H9 (cell line): ENCODE measurements around the gene TAF5L. TPM values are rescaled to one million over a fixed set of nuclear protein-coding genes. Genes with fewer than 3 reads are reported as not detected.

Experiments used
- DNase-seq: peaks from one replicate; pipeline ENCODE4 v3.0.0-alpha.2; 2017
- H2AFZ ChIP-seq: one replicate; pipeline ENCODE4 v1.6.1; 2013; ENCODE audit warnings: mild to moderate bottlenecking, low read length, control low read depth, moderate library complexity
- H2AK5ac ChIP-seq: 2 replicates; pipeline ENCODE4 v1.6.1; 2013; ENCODE audit warnings: low read length, control low read depth, mixed read lengths; ENCODE audit not compliant: insufficient read length
- H2BK120ac ChIP-seq: one replicate; pipeline ENCODE4 v1.6.1; 2013; ENCODE audit warnings: low read depth, mild to moderate bottlenecking, low read length, control low read depth, inconsistent platforms; ENCODE audit not compliant: poor library complexity, severe bottlenecking
- H2BK12ac ChIP-seq: 2 replicates; pipeline ENCODE4 v1.6.1; 2013; ENCODE audit warnings: low read length, control low read depth, mixed read lengths, low read depth; ENCODE audit not compliant: insufficient read length
- H2BK15ac ChIP-seq: 2 replicates; pipeline ENCODE4 v1.6.1; 2013; ENCODE audit warnings: low read depth, low read length, control low read depth
- H2BK20ac ChIP-seq: one replicate; pipeline ENCODE4 v1.6.1; 2013; ENCODE audit warnings: low read depth, mild to moderate bottlenecking, low read length, control low read depth, inconsistent platforms; ENCODE audit not compliant: poor library complexity, severe bottlenecking
- H2BK5ac ChIP-seq: 2 replicates; pipeline ENCODE4 v1.6.1; 2013; ENCODE audit warnings: low read length, control low read depth, mixed read lengths; ENCODE audit not compliant: insufficient read length
- H3K14ac ChIP-seq: 2 replicates; pipeline ENCODE4 v1.6.1; 2013; ENCODE audit warnings: low read length, control low read depth; ENCODE audit not compliant: insufficient read depth
- H3K18ac ChIP-seq: 2 replicates; pipeline ENCODE4 v1.6.1; 2013; ENCODE audit warnings: low read depth, mild to moderate bottlenecking, mixed read lengths, low read length, control low read depth; ENCODE audit not compliant: insufficient read length
- H3K23ac ChIP-seq: 2 replicates; pipeline ENCODE4 v1.6.1; 2013; ENCODE audit warnings: low read length, control low read depth, mixed read lengths, low read depth; ENCODE audit not compliant: insufficient read length
- H3K23me2 ChIP-seq: 2 replicates; pipeline ENCODE4 v1.6.1; 2013; ENCODE audit warnings: low read depth, mild to moderate bottlenecking, mixed read lengths, low read length, control low read depth; ENCODE audit not compliant: insufficient read length, poor library complexity, severe bottlenecking
- H3K27ac ChIP-seq: 2 replicates; pipeline ENCODE4 v1.5.1; 2013; ENCODE audit warnings: low read length, control low read depth, mixed read lengths, low read depth; ENCODE audit not compliant: insufficient read length
- H3K27me3 ChIP-seq: 2 replicates; pipeline ENCODE4 v1.6.1; 2013; ENCODE audit warnings: low read length, control low read depth, inconsistent platforms; ENCODE audit not compliant: insufficient read depth
- H3K4ac ChIP-seq: 2 replicates; pipeline ENCODE4 v1.6.1; 2013; ENCODE audit warnings: low read depth, mild to moderate bottlenecking, control low read depth, inconsistent platforms, low read length, moderate library complexity
- H3K4me1 ChIP-seq: 2 replicates; pipeline ENCODE4 v1.6.1; 2013; ENCODE audit warnings: low read length, control low read depth, inconsistent platforms; ENCODE audit not compliant: insufficient read depth
- H3K4me2 ChIP-seq: 2 replicates; pipeline ENCODE4 v1.6.1; 2013; ENCODE audit warnings: low read length, control low read depth, mixed read lengths; ENCODE audit not compliant: insufficient read length, insufficient read depth
- H3K56ac ChIP-seq: 2 replicates; pipeline ENCODE4 v1.6.1; 2013; ENCODE audit warnings: low read depth, mild to moderate bottlenecking, mixed read lengths, low read length, control low read depth; ENCODE audit not compliant: insufficient read length
- H3K79me1 ChIP-seq: 2 replicates; pipeline ENCODE4 v1.6.1; 2013; ENCODE audit warnings: low read depth, mild to moderate bottlenecking, moderate library complexity, low read length, control low read depth, inconsistent platforms; ENCODE audit not compliant: insufficient read depth, poor library complexity, severe bottlenecking
- H3K79me2 ChIP-seq: 2 replicates; pipeline ENCODE4 v1.6.1; 2013; ENCODE audit warnings: low read length, control low read depth, inconsistent platforms; ENCODE audit not compliant: insufficient read depth
- H3K9ac ChIP-seq: 2 replicates; pipeline ENCODE4 v1.6.1; 2013; ENCODE audit warnings: low read length, control low read depth, mixed read lengths; ENCODE audit not compliant: insufficient read length; ENCODE audit errors: extremely low read depth
- H3K9me3 ChIP-seq: one replicate; pipeline ENCODE4 v1.6.1; 2013; ENCODE audit warnings: low read depth, low read length, inconsistent platforms; ENCODE audit not compliant: control insufficient read depth
- H3T11ph ChIP-seq: one replicate; pipeline ENCODE4 v1.6.1; 2013; ENCODE audit warnings: mild to moderate bottlenecking, low read length, control low read depth, inconsistent platforms
- H4K20me1 ChIP-seq: one replicate; pipeline ENCODE4 v1.6.1; 2013; ENCODE audit not compliant: control insufficient read depth, insufficient read length, insufficient read depth
- H4K5ac ChIP-seq: 2 replicates; pipeline ENCODE4 v1.6.1; 2013; ENCODE audit warnings: low read depth, mild to moderate bottlenecking, mixed read lengths, low read length, control low read depth; ENCODE audit not compliant: insufficient read length
- H4K8ac ChIP-seq: replicated peaks from 2 replicates; pipeline ENCODE4 v1.6.1; 2013; ENCODE audit warnings: low read length, control low read depth, mixed read lengths, low read depth; ENCODE audit not compliant: insufficient read length
- H4K91ac ChIP-seq: 2 replicates; pipeline ENCODE4 v1.6.1; 2013; ENCODE audit warnings: low read depth, mild to moderate bottlenecking, moderate library complexity, mixed read lengths, low read length, control low read depth; ENCODE audit not compliant: insufficient read length
- H3K27ac Mint-ChIP-seq, 3 experiments: 2 replicates in 2 of 3; 3 replicates in 1 of 3; pipeline ENCODE4 v1.8.0; 2020 to 2021; ENCODE audit warnings: mixed read lengths in 3 of 3, mild to moderate bottlenecking in 1 of 3, moderate library complexity in 1 of 3
- H3K27me3 Mint-ChIP-seq: 2 replicates; pipeline ENCODE4 v1.8.0; 2021; ENCODE audit warnings: low read depth, mild to moderate bottlenecking, moderate library complexity, mixed read lengths
- H3K36me3 Mint-ChIP-seq, 3 experiments: 2 replicates in 2 of 3; 3 replicates in 1 of 3; pipeline ENCODE4 v1.8.0; 2020 to 2021; ENCODE audit warnings: low read depth in 3 of 3, mixed read lengths in 3 of 3; ENCODE audit not compliant: insufficient read depth in 1 of 3
- H3K4me1 Mint-ChIP-seq, 2 experiments: 2 replicates each; pipeline ENCODE4 v1.8.0; 2020; ENCODE audit warnings: mixed read lengths in 2 of 2
- H3K4me3 Mint-ChIP-seq, 2 experiments: 2 replicates in 1 of 2; 3 replicates in 1 of 2; pipeline ENCODE4 v1.8.0; 2020 to 2021; ENCODE audit warnings: mild to moderate bottlenecking in 2 of 2, mixed read lengths in 2 of 2, moderate library complexity in 1 of 2
- H3K9me3 Mint-ChIP-seq, 2 experiments: 2 replicates in 1 of 2; 3 replicates in 1 of 2; pipeline ENCODE4 v1.8.0; 2020; ENCODE audit warnings: mild to moderate bottlenecking in 2 of 2, mixed read lengths in 2 of 2, moderate library complexity in 1 of 2
- WGBS: extraction: QIAGEN DNeasy Blood & Tissue Kit; methylation state at CpG from one replicate; pipeline ENCODE4 v1.1.7; 2013; ENCODE audit warnings: missing lambda C conversion rate, low lambda C conversion rate, mixed read lengths; ENCODE audit not compliant: insufficient read length; ENCODE audit errors: extremely low coverage; 5-methylcytosine and 5-hydroxymethylcytosine counted together
- total RNA-seq: library from RNA; stranded (reverse); gene quantifications from 2 replicates; pipeline ENCODE4 v1.2.1, GENCODE V29; 2021
- TF ChIP-seq, protein P1 (sequence below): fragments of 200-600 bp; sonication (generic); conservative IDR thresholded peaks from 3 replicates; pipeline ENCODE4 v1.8.0; 2021; ENCODE audit warnings: antibody characterized with exemption, mild to moderate bottlenecking

The TAF5L gene
- total RNA-seq, 1 experiment from 2014 or later = 30.3 TPM

GRCh38 chr1:229567109-229567868 lies 58.6 kb downstream of the TAF5L start:
- Histone ChIP-seq H4K8ac (no peak overlapping the region), H4K91ac (no peak overlapping the region), H3K27me3 (no peaks in the 10 kb centered on the region), H2BK15ac (no peak overlapping the region), H2AK5ac (no peak overlapping the region), H3K79me2 (no peaks in the 10 kb centered on the region), H3K4ac (no peak overlapping the region), H4K5ac (no peak overlapping the region), H2BK12ac (no peak overlapping the region), H4K20me1 (no peaks in the 10 kb centered on the region), H3K23ac (no peak overlapping the region), H3T11ph (no peak overlapping the region), H2BK120ac (no peak overlapping the region), H3K14ac (no peak overlapping the region), H3K9me3 (no peaks in the 10 kb centered on the region), H3K79me1 (no peaks in the 10 kb centered on the region), H3K9ac (no peak overlapping the region), H3K27ac (no peak overlapping the region), H2BK5ac (no peak overlapping the region), H3K4me1 (no peaks in the 10 kb centered on the region), H3K56ac (no peak overlapping the region), H3K23me2 (no peaks in the 10 kb centered on the region), H3K18ac (no peak overlapping the region), H3K4me2 (no peak overlapping the region), H2AFZ (no peak overlapping the region), H2BK20ac (no peak overlapping the region)
- no peaks in the 10 kb centered on the region for H3K27me3 Mint-ChIP-seq
- H3K4me3 Mint-ChIP-seq = no peak overlapping the region
- no peak for DNase-seq
- peaks cover 16 to 20% of the 10 kb centered on the region in 2 experiments for H3K4me1 Mint-ChIP-seq
- H3K27ac Mint-ChIP-seq = no peak overlapping the region
- H3K36me3 Mint-ChIP-seq = no peaks in the 10 kb centered on the region
- no CpG with 5 or more reads among the region's 13 CpGs for WGBS
- H3K9me3 Mint-ChIP-seq = no peaks in the 10 kb centered on the region; a peak in 1 of 5 replicates
- TF ChIP-seq, protein P1, sequence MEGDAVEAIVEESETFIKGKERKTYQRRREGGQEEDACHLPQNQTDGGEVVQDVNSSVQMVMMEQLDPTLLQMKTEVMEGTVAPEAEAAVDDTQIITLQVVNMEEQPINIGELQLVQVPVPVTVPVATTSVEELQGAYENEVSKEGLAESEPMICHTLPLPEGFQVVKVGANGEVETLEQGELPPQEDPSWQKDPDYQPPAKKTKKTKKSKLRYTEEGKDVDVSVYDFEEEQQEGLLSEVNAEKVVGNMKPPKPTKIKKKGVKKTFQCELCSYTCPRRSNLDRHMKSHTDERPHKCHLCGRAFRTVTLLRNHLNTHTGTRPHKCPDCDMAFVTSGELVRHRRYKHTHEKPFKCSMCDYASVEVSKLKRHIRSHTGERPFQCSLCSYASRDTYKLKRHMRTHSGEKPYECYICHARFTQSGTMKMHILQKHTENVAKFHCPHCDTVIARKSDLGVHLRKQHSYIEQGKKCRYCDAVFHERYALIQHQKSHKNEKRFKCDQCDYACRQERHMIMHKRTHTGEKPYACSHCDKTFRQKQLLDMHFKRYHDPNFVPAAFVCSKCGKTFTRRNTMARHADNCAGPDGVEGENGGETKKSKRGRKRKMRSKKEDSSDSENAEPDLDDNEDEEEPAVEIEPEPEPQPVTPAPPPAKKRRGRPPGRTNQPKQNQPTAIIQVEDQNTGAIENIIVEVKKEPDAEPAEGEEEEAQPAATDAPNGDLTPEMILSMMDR = no peak
